ENCODE measurements around the gene PSMC3IP.

PSMC3IP gene

GRCh38 chr17:42573095-42573494 is 4.4 kb downstream of the PSMC3IP start:
- Histone ChIP-seq H3K4me1 (ENCODE audit: control insufficient read depth in 1 of 2, insufficient read depth in 1 of 2, low read depth in 1 of 2, low read length in 1 of 2) (peaks cover 36 to 44% of the 10 kb centered on the region in 2 experiments), H3K36me3 (peaks cover 79% of the 10 kb centered on the region), H3K9me3 (no peaks in the 10 kb centered on the region), H3K27ac (peak overlapping the region; percentile 70), H3K4me3 (ENCODE audit: low read depth in 1 of 2, low read length in 1 of 2) (no peak overlapping the region), H3K27me3 (no peaks in the 10 kb centered on the region)
- no peak for TF ChIP-seq CTCF (IDR thresholded peaks at IDR 0.05)

GRCh38 chr17:42571435-42572225 is 5.9 kb downstream of the PSMC3IP start:
- peaks cover 74% of the 10 kb centered on the region for H3K36me3 ChIP-seq
- no peak for TF ChIP-seq CTCF (IDR thresholded peaks at IDR 0.05)
- no peak overlapping the region for H3K4me3 ChIP-seq (ENCODE audit: low read depth in 1 of 2, low read length in 1 of 2)
- H3K27me3 ChIP-seq = no peaks in the 10 kb centered on the region
- peaks cover 34 to 41% of the 10 kb centered on the region in 2 experiments for H3K4me1 ChIP-seq (ENCODE audit: control insufficient read depth in 1 of 2, insufficient read depth in 1 of 2, low read depth in 1 of 2, low read length in 1 of 2)
- H3K27ac ChIP-seq = no peak overlapping the region
- H3K9me3 ChIP-seq = no peaks in the 10 kb centered on the region

GRCh38 chr17:42568341-42569111 is 9.0 kb downstream of the PSMC3IP start:
- no peaks in the 10 kb centered on the region for H3K27me3 ChIP-seq
- H3K36me3 ChIP-seq = peaks cover 81% of the 10 kb centered on the region
- H3K27ac ChIP-seq = peak overlapping the region; percentile 97
- peak overlapping the region in 1 of 2 experiments; percentile 95 for H3K4me3 ChIP-seq (ENCODE audit: low read depth in 1 of 2, low read length in 1 of 2)
- H3K4me1 ChIP-seq (ENCODE audit: control insufficient read depth in 1 of 2, insufficient read depth in 1 of 2, low read depth in 1 of 2, low read length in 1 of 2) = peaks cover 43 to 48% of the 10 kb centered on the region in 2 experiments
- H3K9me3 ChIP-seq = no peaks in the 10 kb centered on the region
- no peak for TF ChIP-seq CTCF (IDR thresholded peaks at IDR 0.05)

GRCh38 chr17:42566883-42567573 is 10.5 kb downstream of the PSMC3IP start, which contains the start of gene MLX:
MLX (plus strand) TSS chr17:42567100; CDS start chr17:42567125, 25 bp downstream.
- H3K27ac ChIP-seq = peak within 1 kb of the TSS; percentile 97
- no peak for TF ChIP-seq CTCF (IDR thresholded peaks at IDR 0.05)
- H3K27me3 ChIP-seq = no peaks in the 10 kb centered on the region
- H3K4me3 ChIP-seq (ENCODE audit: low read depth in 1 of 2, low read length in 1 of 2) = peak within 1 kb of the TSS; percentile 83 to 95
- no peaks in the 10 kb centered on the region for H3K9me3 ChIP-seq
- peaks cover 47 to 55% of the 10 kb centered on the region in 2 experiments for H3K4me1 ChIP-seq (ENCODE audit: control insufficient read depth in 1 of 2, insufficient read depth in 1 of 2, low read depth in 1 of 2, low read length in 1 of 2)
- H3K36me3 ChIP-seq = peaks cover 66% of the 10 kb centered on the region

GRCh38 chr17:42566215-42566882 is 11.2 kb downstream of the PSMC3IP start:
- Histone ChIP-seq H3K9me3 (no peaks in the 10 kb centered on the region), H3K27ac (peak overlapping the region; percentile 97), H3K4me1 (ENCODE audit: control insufficient read depth in 1 of 2, insufficient read depth in 1 of 2, low read depth in 1 of 2, low read length in 1 of 2) (peaks cover 52 to 58% of the 10 kb centered on the region in 2 experiments), H3K27me3 (no peaks in the 10 kb centered on the region), H3K36me3 (peaks cover 60% of the 10 kb centered on the region), H3K4me3 (ENCODE audit: low read depth in 1 of 2, low read length in 1 of 2) (peak overlapping the region; percentile 83 to 95)
- no peak for TF ChIP-seq CTCF (IDR thresholded peaks at IDR 0.05)
